HG02970 (cell line): Measurements from ENCODE around the gene SC5D.

Source experiments
- ATAC-seq: cut with Tn5 transposase; IDR thresholded peaks from one replicate; pipeline ENCODE4 v1.9.1; 2021; ENCODE audit warnings: mild to moderate bottlenecking, moderate library complexity, moderate number of reproducible peaks; ENCODE audit not compliant: unreplicated experiment, low FRiP score

SC5D gene

GRCh38 chr11:121291319-121291718, 1.3 kb upstream of the SC5D start:
- ATAC-seq = no peak

GRCh38 chr11:121291896-121292494, 576 bp upstream of the SC5D start:
- ATAC-seq = peak; percentile 16

- no peak for ATAC-seq
Observed at GRCh38 chr11:121293288-121293594, 670 bp downstream of the SC5D start.

GRCh38 chr11:121295246-121296029, 2.9 kb downstream of the SC5D start:
- ATAC-seq = no peak

GRCh38 chr11:121297872-121298271, 5.3 kb downstream of the SC5D start:
- ATAC-seq = no peak

GRCh38 chr11:121298774-121299173, 6.2 kb downstream of the SC5D start:
- ATAC-seq = no peak

- no peak for ATAC-seq
Observed at GRCh38 chr11:121299417-121299816, 6.8 kb downstream of the SC5D start.

- no peak for ATAC-seq
Observed at GRCh38 chr11:121300313-121300971, 7.9 kb downstream of the SC5D start.

GRCh38 chr11:121300972-121301699, 8.6 kb downstream of the SC5D start:
- ATAC-seq = no peak

GRCh38 chr11:121304759-121305158, 12.2 kb downstream of the SC5D start:
- ATAC-seq = no peak

GRCh38 chr11:121308816-121309215, 16.2 kb downstream of the SC5D start:
- ATAC-seq = no peak

GRCh38 chr11:121309688-121310087, 17.1 kb downstream of the SC5D start:
- ATAC-seq = no peak

- no peak for ATAC-seq
Observed at GRCh38 chr11:121310908-121311307, 18.3 kb downstream of the SC5D start.

- no peak for ATAC-seq
Observed at GRCh38 chr11:121311373-121311772, 18.8 kb downstream of the SC5D start.

- no peak for ATAC-seq
Observed at GRCh38 chr11:121312483-121312882, 19.9 kb downstream of the SC5D start.

- no peak for ATAC-seq
Observed at GRCh38 chr11:121318848-121319834, 26.6 kb downstream of the SC5D start.

- ATAC-seq = no peak
Observed at GRCh38 chr11:121321614-121322243, 29.2 kb downstream of the SC5D start.

- no peak for ATAC-seq
Observed at GRCh38 chr11:121323046-121323607, 30.6 kb downstream of the SC5D start.

- ATAC-seq = no peak
Observed at GRCh38 chr11:121326230-121326629, 33.7 kb downstream of the SC5D start.
